GM10248 (cell line): ENCODE results near the gene SCFD2.

Experiments
- CTCF ChIA-PET: fragments of 300-600 bp; sonication (Branson Sonifier 250); formaldehyde crosslinking; extraction: SDS; loops from one replicate; lab custom pipeline; 2021; ENCODE audit warnings: antibody characterized with exemption; lab: Yijun Ruan, JAX
- POLR2A ChIA-PET: fragments of 350-650 bp; sonication (Branson Sonifier 250); formaldehyde crosslinking; extraction: SDS; loops from one replicate; lab custom pipeline; 2020; ENCODE audit warnings: antibody characterized with exemption; lab: Yijun Ruan, JAX
- DNase-seq: peaks from one replicate; pipeline ENCODE4 v3.0.0; 2012; ENCODE audit errors: extremely low spot score
- TF ChIP-seq, protein P1 (sequence below): IDR thresholded peaks from 2 replicates; pipeline ENCODE4 v1.5.1; 2012; ENCODE audit warnings: mild to moderate bottlenecking, low read depth; ENCODE audit errors: extremely low read depth, missing control alignments, control extremely low read depth

The SCFD2 gene

DNA sequence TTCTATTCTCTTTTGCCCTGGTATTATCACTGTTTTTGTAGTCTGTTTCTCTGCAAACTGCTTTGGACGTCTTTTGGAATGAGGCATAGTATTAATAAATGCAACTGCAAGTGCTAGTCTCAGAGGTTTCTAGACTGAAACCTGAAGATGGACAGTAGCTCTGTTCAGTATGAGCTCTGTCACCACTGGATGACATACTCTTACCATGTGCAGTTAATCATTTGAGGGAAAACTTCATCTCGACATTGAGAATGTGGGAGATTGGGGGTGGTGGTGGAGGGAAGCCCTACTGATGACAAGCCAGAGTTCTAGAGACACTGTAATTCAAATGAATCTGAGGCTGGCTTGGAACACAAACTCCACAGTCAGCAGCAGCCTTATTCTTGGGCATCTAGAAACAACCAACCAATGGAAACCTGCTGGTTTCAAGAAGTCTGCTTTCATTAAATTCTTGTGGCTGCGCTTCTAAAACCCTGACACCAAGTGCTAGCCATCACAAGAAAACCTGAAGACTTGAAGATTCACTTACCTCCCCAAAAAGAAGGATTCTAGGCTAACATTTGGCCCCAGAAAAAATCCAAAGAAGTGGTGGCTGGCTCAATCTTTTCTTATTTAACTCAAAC lies 342.1 kb downstream of the SCFD2 start:
- TF ChIP-seq, protein P1, sequence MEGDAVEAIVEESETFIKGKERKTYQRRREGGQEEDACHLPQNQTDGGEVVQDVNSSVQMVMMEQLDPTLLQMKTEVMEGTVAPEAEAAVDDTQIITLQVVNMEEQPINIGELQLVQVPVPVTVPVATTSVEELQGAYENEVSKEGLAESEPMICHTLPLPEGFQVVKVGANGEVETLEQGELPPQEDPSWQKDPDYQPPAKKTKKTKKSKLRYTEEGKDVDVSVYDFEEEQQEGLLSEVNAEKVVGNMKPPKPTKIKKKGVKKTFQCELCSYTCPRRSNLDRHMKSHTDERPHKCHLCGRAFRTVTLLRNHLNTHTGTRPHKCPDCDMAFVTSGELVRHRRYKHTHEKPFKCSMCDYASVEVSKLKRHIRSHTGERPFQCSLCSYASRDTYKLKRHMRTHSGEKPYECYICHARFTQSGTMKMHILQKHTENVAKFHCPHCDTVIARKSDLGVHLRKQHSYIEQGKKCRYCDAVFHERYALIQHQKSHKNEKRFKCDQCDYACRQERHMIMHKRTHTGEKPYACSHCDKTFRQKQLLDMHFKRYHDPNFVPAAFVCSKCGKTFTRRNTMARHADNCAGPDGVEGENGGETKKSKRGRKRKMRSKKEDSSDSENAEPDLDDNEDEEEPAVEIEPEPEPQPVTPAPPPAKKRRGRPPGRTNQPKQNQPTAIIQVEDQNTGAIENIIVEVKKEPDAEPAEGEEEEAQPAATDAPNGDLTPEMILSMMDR: no peak
- CTCF ChIA-PET: interaction anchor here (2.1 kb wide), 1 partner anchor 1210 kb away, joined by 5 read pairs; no protein-coding TSS in a partner anchor
- POLR2A ChIA-PET: no interaction called here
- no peak for DNase-seq

- DNase-seq: no peak
- TF ChIP-seq, protein P1: no peak
- ChIA-PET CTCF (no interaction called here), POLR2A (no interaction called here)
Observed at GRCh38 chr4:53022513-53023100, 343.3 kb downstream of the SCFD2 start.

- ChIA-PET CTCF (no interaction called here), POLR2A (no interaction called here)
- TF ChIP-seq, protein P1: no peak
- DNase-seq: no peak
Observed at GRCh38 chr4:53021754-53022512, 343.9 kb downstream of the SCFD2 start.

GRCh38 chr4:53019485-53020382 lies 346.1 kb downstream of the SCFD2 start:
- no peak for DNase-seq
- ChIA-PET CTCF (interaction anchor here (1.6 to 2.3 kb wide), 3 partner anchors 9 to 1214 kb away, joined by 3 to 7 read pairs (median 5); no protein-coding TSS in a partner anchor), POLR2A (no interaction called here)
- TF ChIP-seq, protein P1: no peak

DNA sequence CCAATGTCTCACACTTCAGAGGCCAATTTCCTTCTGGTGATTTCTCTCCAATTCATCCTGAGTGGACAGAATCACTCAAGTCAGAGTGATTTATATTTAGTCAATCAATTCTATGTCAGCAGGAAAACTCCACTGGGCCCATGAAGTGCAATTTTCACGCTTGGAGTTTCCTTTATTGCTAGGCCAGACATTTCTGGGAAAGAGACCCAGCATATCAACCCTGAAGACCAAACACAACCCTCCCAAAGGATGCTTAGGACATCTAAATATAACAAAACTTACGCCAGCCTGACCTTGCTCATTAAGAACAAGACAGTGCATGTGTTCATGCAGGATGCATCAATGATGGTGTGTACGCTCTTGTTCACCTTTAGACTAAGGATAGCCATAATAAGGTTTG lies 347.4 kb downstream of the SCFD2 start:
- POLR2A ChIA-PET: no interaction called here
- CTCF ChIA-PET: no interaction called here
- no peak for DNase-seq
- TF ChIP-seq, protein P1: no peak
